H1 (cell line): ENCODE results near the gene RPL7A. TPM values are rescaled to one million over a fixed set of nuclear protein-coding genes. Genes with fewer than 3 reads are reported as not detected.

Source experiments
- CTCF ChIA-PET: fragments of 300-600 bp; sonication (Branson Sonifier 250); formaldehyde crosslinking; loops from one replicate; lab custom pipeline; 2021; ENCODE audit not compliant: partially characterized antibody; lab: Charles Lee
- POLR2A ChIA-PET: fragments of 300-600 bp; sonication (Branson Sonifier 250); formaldehyde crosslinking; loops from one replicate; lab custom pipeline; 2021; ENCODE audit warnings: inconsistent platforms; ENCODE audit not compliant: partially characterized antibody; lab: Charles Lee
- DNase-seq, 2 experiments: peaks; one replicate each; pipeline versions ENCODE4 v3.0.0 to v3.0.0-alpha.2; 2010 to 2022; ENCODE audit warnings: low spot score in 2 of 2, low read depth in 1 of 2, mixed read lengths in 1 of 2
- FAIRE-seq: peaks from 2 replicates; lab custom pipeline; 2011; peaks lifted over from hg19 to GRCh38; lab: Jason Lieb, UNC
- H2AFZ ChIP-seq: 2 replicates; pipeline ENCODE4 v1.8.1; 2012; ENCODE audit warnings: low read length, inconsistent platforms
- H2AK5ac ChIP-seq: 2 replicates; pipeline ENCODE4 v1.6.1; 2013; ENCODE audit warnings: low read depth, low read length
- H2BK120ac ChIP-seq: replicated peaks from 2 replicates; pipeline ENCODE3; 2013; ENCODE audit warnings: low read depth, low read length, inconsistent platforms
- H2BK12ac ChIP-seq: 2 replicates; pipeline ENCODE4 v1.6.1; 2013; ENCODE audit warnings: low read depth, low read length
- H2BK15ac ChIP-seq: 2 replicates; pipeline ENCODE4 v1.6.1; 2013; ENCODE audit warnings: low read length
- H2BK20ac ChIP-seq: 2 replicates; pipeline ENCODE4 v1.6.1; 2013; ENCODE audit warnings: low read length
- H2BK5ac ChIP-seq: 2 replicates; pipeline ENCODE4 v1.6.1; 2013; ENCODE audit warnings: low read depth, low read length
- H3K14ac ChIP-seq: 2 replicates; pipeline ENCODE4 v1.6.1; 2013; ENCODE audit warnings: inconsistent platforms; ENCODE audit not compliant: insufficient read length
- H3K18ac ChIP-seq: 2 replicates; pipeline ENCODE4 v1.6.1; 2013; ENCODE audit warnings: low read length; ENCODE audit errors: extremely low read depth
- H3K23ac ChIP-seq: 2 replicates; pipeline ENCODE4 v1.6.1; 2013; ENCODE audit warnings: inconsistent platforms; ENCODE audit not compliant: insufficient read length
- H3K23me2 ChIP-seq: 2 replicates; pipeline ENCODE4 v1.6.1; 2013; ENCODE audit warnings: low read depth, low read length
- H3K27ac ChIP-seq: 2 replicates; pipeline ENCODE4 v1.6.1; 2011; ENCODE audit warnings: low read depth, low read length, inconsistent platforms
- H3K27me3 ChIP-seq, 4 experiments: replicated peaks in 1 of 4; 1 replicate in 1 of 4; 2 replicates in 3 of 4; pipeline versions ENCODE4 v1.6.1 to v1.8.1; 2011 to 2013; ENCODE audit warnings: low read length in 3 of 4, mild to moderate bottlenecking in 3 of 4, inconsistent platforms in 2 of 4, mixed read lengths in 2 of 4, moderate library complexity in 1 of 4; ENCODE audit not compliant: control insufficient read depth in 3 of 4, insufficient read depth in 3 of 4; ENCODE audit errors: extremely low read depth in 1 of 4
- H3K36me3 ChIP-seq, 4 experiments: 2 replicates each; pipeline versions ENCODE4 v1.6.1 to v1.8.1; 2011 to 2013; ENCODE audit warnings: mild to moderate bottlenecking in 4 of 4, low read length in 3 of 4, moderate library complexity in 2 of 4, control low read depth in 1 of 4, inconsistent platforms in 1 of 4; ENCODE audit not compliant: insufficient read depth in 4 of 4, control insufficient read depth in 2 of 4
- H3K4ac ChIP-seq: replicated peaks from 2 replicates; pipeline ENCODE3; 2013; ENCODE audit warnings: low read length, low read depth, mixed read lengths, inconsistent platforms; ENCODE audit not compliant: insufficient read length
- H3K4me1 ChIP-seq, 4 experiments: replicated peaks in 1 of 4; 1 replicate in 1 of 4; 2 replicates in 3 of 4; pipeline versions ENCODE4 v1.6.1 to v1.8.1; 2011 to 2013; ENCODE audit warnings: low read length in 3 of 4, inconsistent platforms in 2 of 4, mixed read lengths in 1 of 4; ENCODE audit not compliant: insufficient read depth in 4 of 4, control insufficient read depth in 3 of 4
- H3K4me2 ChIP-seq, 2 experiments: 2 replicates each; pipeline versions ENCODE4 v1.6.1 to v1.8.1; 2011 to 2013; ENCODE audit warnings: low read depth in 2 of 2, low read length in 2 of 2, control low read depth in 1 of 2, inconsistent platforms in 1 of 2, mild to moderate bottlenecking in 1 of 2; ENCODE audit not compliant: insufficient read depth in 1 of 2
- H3K4me3 ChIP-seq, 4 experiments: fragments of 200-600, 300-600 bp in 1 of 4; sonication (generic), shearing (Covaris generic), sonication (Bioruptor Twin) in 1 of 4; 2 replicates each; pipeline versions ENCODE4 v1.5.1 to v1.8.1; 2011 to 2016; ENCODE audit warnings: low read length in 4 of 4, low read depth in 3 of 4, control low read depth in 2 of 4, inconsistent platforms in 2 of 4, mild to moderate bottlenecking in 2 of 4, mixed read lengths in 1 of 4, moderate library complexity in 1 of 4; ENCODE audit not compliant: insufficient read depth in 2 of 4; ENCODE audit errors: extremely low read depth in 1 of 4
- H3K56ac ChIP-seq: replicated peaks from 2 replicates; pipeline ENCODE3; 2013; ENCODE audit warnings: low read depth, mild to moderate bottlenecking, mixed read lengths, low read length, inconsistent platforms; ENCODE audit not compliant: insufficient read length
- H3K79me1 ChIP-seq: 2 replicates; pipeline ENCODE4 v1.6.1; 2013; ENCODE audit warnings: low read depth, low read length, control low read depth
- H3K79me2 ChIP-seq, 2 experiments: 2 replicates each; pipeline versions ENCODE4 v1.6.1 to v1.8.1; 2012 to 2013; ENCODE audit warnings: low read length in 2 of 2, mild to moderate bottlenecking in 2 of 2, inconsistent platforms in 1 of 2; ENCODE audit not compliant: insufficient read depth in 2 of 2, control insufficient read depth in 1 of 2
- H3K9ac ChIP-seq, 4 experiments: replicated peaks in 1 of 4; 1 replicate in 1 of 4; 2 replicates in 3 of 4; pipeline versions ENCODE4 v1.6.1 to v1.8.1; 2011 to 2013; ENCODE audit warnings: low read depth in 3 of 4, low read length in 3 of 4, control low read depth in 2 of 4, mild to moderate bottlenecking in 2 of 4, moderate library complexity in 2 of 4, inconsistent platforms in 1 of 4; ENCODE audit errors: extremely low read depth in 1 of 4
- H3K9me3 ChIP-seq, 2 experiments: 2 replicates each; pipeline versions ENCODE4 v1.6.1 to v1.8.1; 2012 to 2013; ENCODE audit warnings: mild to moderate bottlenecking in 2 of 2, moderate library complexity in 2 of 2, control low read depth in 1 of 2, inconsistent platforms in 1 of 2, low read depth in 1 of 2, low read length in 1 of 2, mixed read lengths in 1 of 2; ENCODE audit not compliant: insufficient read depth in 2 of 2
- H4K20me1 ChIP-seq, 2 experiments: replicated peaks in 1 of 2; 2 replicates each; pipeline versions ENCODE3 to v1.8.1; 2011 to 2013; ENCODE audit warnings: inconsistent platforms in 2 of 2, low read length in 2 of 2, mild to moderate bottlenecking in 1 of 2; ENCODE audit not compliant: insufficient read depth in 2 of 2, control insufficient read depth in 1 of 2
- H4K5ac ChIP-seq: 2 replicates; pipeline ENCODE4 v1.6.1; 2013; ENCODE audit warnings: low read length, low read depth, mixed read lengths, inconsistent platforms; ENCODE audit not compliant: insufficient read length
- H4K8ac ChIP-seq: 2 replicates; pipeline ENCODE4 v1.8.0; 2013; ENCODE audit warnings: mild to moderate bottlenecking, moderate library complexity, low read length, inconsistent platforms; ENCODE audit not compliant: insufficient read depth; ENCODE audit errors: extremely low read depth
- H4K91ac ChIP-seq: replicated peaks from 2 replicates; pipeline ENCODE3; 2013; ENCODE audit warnings: low read length, mixed read lengths, inconsistent platforms; ENCODE audit not compliant: insufficient read length
- EZH2 ChIP-seq: fragments of 200-600 bp; sonication (generic); IDR thresholded peaks from 2 replicates; pipeline ENCODE4 v1.7.1; 2012; ENCODE audit warnings: low read depth, mild to moderate bottlenecking, moderate library complexity, low read length, inconsistent platforms; ENCODE audit not compliant: severe bottlenecking
- GABPA ChIP-seq: IDR thresholded peaks from 2 replicates; pipeline ENCODE4 v1.6.1; 2011; ENCODE audit warnings: mild to moderate bottlenecking, low read length, moderate library complexity, borderline replicate concordance; ENCODE audit not compliant: insufficient read depth
- RFX5 ChIP-seq: IDR thresholded peaks from 2 replicates; pipeline ENCODE4 v1.6.1; 2011; ENCODE audit warnings: low read depth, low read length, improper control_type of control experiment, borderline replicate concordance
- TAF7 ChIP-seq: optimal IDR thresholded peaks from 2 replicates; pipeline ENCODE3; 2011; ENCODE audit warnings: low read depth, mild to moderate bottlenecking, inconsistent platforms, low read length, moderate library complexity, borderline replicate concordance
- whole genome bisulfite sequencing, 2 experiments: shearing (Covaris generic) in 1 of 2; methylation state at CpG; one replicate each; pipeline versions ENCODE4 v1.1.6 to v1.1.7; 2013 to 2015; ENCODE audit warnings: low lambda C conversion rate in 2 of 2, mixed read lengths in 2 of 2, inconsistent platforms in 1 of 2, low coverage in 1 of 2, missing lambda C conversion rate in 1 of 2; ENCODE audit not compliant: insufficient replicate concordance in 2 of 2, insufficient coverage in 1 of 2, insufficient read length in 1 of 2; ENCODE audit errors: extremely low coverage in 1 of 2, missing lambda C conversion rate in 1 of 2; 5-methylcytosine and 5-hydroxymethylcytosine counted together
- polyA plus RNA-seq, 7 experiments: library from polyadenylated mRNA; depleted of rRNA in 3 of 7; stranded (reverse) in 5 of 7; unstranded in 2 of 7; fragments of >200 nt in 5 of 7; fragments of 200-250 nt in 2 of 7; gene quantifications; 1 replicate in 5 of 7; 2 replicates in 1 of 7; 4 replicates in 1 of 7; pipeline versions ENCODE4 v1.2.1 to v1.2.3, GENCODE V29; 2011 to 2013; ENCODE audit warnings: missing spikeins in 2 of 7, mixed read lengths in 2 of 7
- total RNA-seq: library from RNA; stranded (reverse); fragmentation: NEBNext Ultra II Directional; extraction: Animal tissue kit (Norgen Biotek cat#: 25700); gene quantifications from 2 replicates; pipeline ENCODE4 v1.2.1, GENCODE V29; 2021
- TF ChIP-seq, protein P1 (sequence below): IDR thresholded peaks from 2 replicates; pipeline ENCODE4 v1.6.1; 2012; ENCODE audit warnings: low read length, inconsistent platforms
- TF ChIP-seq, protein P2 (sequence below): IDR thresholded peaks from 2 replicates; pipeline ENCODE4 v1.6.1; 2012; ENCODE audit warnings: inconsistent platforms

RPL7A gene
- total and polyA plus RNA-seq, 2 of the 8 experiments (the other 6 are each of a cell fraction or from before 2014, with no cell fraction given): 2,578 to 2,783 TPM

DNA sequence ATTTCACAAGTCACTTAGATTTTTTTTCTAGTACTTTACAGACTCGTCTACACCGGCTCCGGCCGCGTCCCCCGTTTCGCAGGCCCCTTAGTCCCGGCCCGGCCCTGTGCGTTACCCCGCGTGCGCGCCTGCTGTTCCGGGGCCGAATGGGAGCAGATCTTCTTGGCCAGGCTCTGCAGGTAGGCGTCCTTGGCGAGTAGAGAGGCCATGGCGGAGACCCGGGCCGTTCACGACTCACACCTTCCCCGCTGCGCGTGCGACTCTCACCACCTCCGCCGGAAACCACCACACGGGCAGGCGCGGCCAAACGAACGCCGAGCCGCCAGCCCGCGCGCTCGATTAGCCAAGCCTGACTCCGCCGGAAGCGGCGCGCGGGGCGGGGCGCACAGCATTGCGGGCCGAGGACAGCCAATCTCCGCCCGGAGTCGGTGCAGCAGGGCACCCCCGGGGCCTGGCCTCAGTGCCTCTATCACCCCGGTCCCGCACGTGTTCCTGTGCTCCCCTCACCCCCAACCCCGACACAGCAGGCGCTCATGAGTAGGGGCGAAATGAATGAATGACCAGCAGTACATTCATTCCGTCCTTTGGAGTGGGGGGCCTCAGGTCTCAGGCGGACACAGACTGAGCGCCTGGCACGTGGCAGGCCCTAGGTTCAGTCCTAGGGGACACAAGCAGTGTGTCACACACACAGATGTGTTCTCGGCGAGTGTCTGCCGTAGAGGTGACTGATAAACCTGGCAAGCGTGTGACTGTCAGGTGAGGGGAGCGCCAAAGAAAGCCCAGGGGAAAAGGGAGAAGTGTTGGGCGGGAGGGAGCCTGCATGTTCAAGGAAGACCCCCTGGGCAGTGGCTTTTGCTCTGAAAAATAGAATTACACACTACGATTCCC lies 11.8 kb upstream of the RPL7A start, which contains the start of gene SURF6:
SURF6 (minus strand) TSS at position 265 of the 888 bp plus-strand sequence; CDS start at position 209, 56 bp downstream.
- Histone ChIP-seq H3K27ac (peak within 1 kb of the TSS; percentile 74; the same call in 1 of the 2 replicates), H3K4me2 (peak within 1 kb of the TSS; percentile 70 to 78), H3K4me3 (peak within 1 kb of the TSS; percentile 64 to 95 (median 92)), H3K4me1 (peaks cover 0 to 9% (median 2%) of the 10 kb centered on the region in 4 experiments; a peak in 1 of 7 replicates), H3K9ac (peak within 1 kb of the TSS; percentile 77 to 79 (median 78)), H4K20me1 (peaks cover 6 to 17% of the 10 kb centered on the region in 2 experiments), H2BK20ac (no peak within 1 kb of the TSS), H2BK120ac (no peak within 1 kb of the TSS), H2BK5ac (peak within 1 kb of the TSS; percentile 91; the same call in 1 of the 2 replicates), H4K91ac (peak within 1 kb of the TSS; percentile 93), H3K36me3 (peaks cover 31 to 58% (median 44%) of the 10 kb centered on the region in 4 experiments), H3K23me2 (peaks cover 7% of the 10 kb centered on the region; the same call in 1 of the 2 replicates), H3K56ac (peak within 1 kb of the TSS; percentile 96), H2AK5ac (peak within 1 kb of the TSS; percentile 93; the same call in 1 of the 2 replicates), H4K8ac (peak within 1 kb of the TSS; percentile 90), H3K4ac (peak within 1 kb of the TSS; percentile 95), H4K5ac (peak within 1 kb of the TSS; percentile 80), H3K79me1 (peaks cover 10% of the 10 kb centered on the region), H2BK15ac (peak within 1 kb of the TSS; percentile 88; the same call in 1 of the 2 replicates), H3K23ac (no peak within 1 kb of the TSS), H3K9me3 (no peaks in the 10 kb centered on the region), H2AFZ (no peak within 1 kb of the TSS), H2BK12ac (peak within 1 kb of the TSS; percentile 80; the same call in 1 of the 2 replicates), H3K18ac (peak within 1 kb of the TSS; percentile 98), H3K14ac (no peak within 1 kb of the TSS), H3K27me3 (no peaks in the 10 kb centered on the region), H3K79me2 (peaks cover 0 to 15% of the 10 kb centered on the region in 2 experiments; a peak in 2 of 4 replicates)
- DNase-seq (peak; percentile 64 to 92), FAIRE-seq (no peak)
- WGBS, 2 experiments: 7% methylated on average over 59 of the region's 70 CpGs; no CpG with 5 or more reads in 1 of the 2 experiments
- ChIA-PET POLR2A (interaction anchor here (0.6 to 7.3 kb wide), 6 partner anchors 14 to 382 kb away, joined by 3 to 120 read pairs (median 3); partner anchors contain the start of genes MED22 and RPL7A), CTCF (interaction anchor here (0.6 to 7.0 kb wide), 4 partner anchors 14 to 149 kb away, joined by 3 to 123 read pairs (median 4); no protein-coding TSS in a partner anchor)
- no peak for TF ChIP-seq RFX5
- TF ChIP-seq, protein P1, sequence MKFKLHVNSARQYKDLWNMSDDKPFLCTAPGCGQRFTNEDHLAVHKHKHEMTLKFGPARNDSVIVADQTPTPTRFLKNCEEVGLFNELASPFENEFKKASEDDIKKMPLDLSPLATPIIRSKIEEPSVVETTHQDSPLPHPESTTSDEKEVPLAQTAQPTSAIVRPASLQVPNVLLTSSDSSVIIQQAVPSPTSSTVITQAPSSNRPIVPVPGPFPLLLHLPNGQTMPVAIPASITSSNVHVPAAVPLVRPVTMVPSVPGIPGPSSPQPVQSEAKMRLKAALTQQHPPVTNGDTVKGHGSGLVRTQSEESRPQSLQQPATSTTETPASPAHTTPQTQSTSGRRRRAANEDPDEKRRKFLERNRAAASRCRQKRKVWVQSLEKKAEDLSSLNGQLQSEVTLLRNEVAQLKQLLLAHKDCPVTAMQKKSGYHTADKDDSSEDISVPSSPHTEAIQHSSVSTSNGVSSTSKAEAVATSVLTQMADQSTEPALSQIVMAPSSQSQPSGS: no peak; the same call in 1 of the 2 replicates
- TF ChIP-seq TAF7: peak; percentile 67
- no peak for TF ChIP-seq EZH2
- peak; percentile 89 for TF ChIP-seq GABPA
- TF ChIP-seq, protein P2, sequence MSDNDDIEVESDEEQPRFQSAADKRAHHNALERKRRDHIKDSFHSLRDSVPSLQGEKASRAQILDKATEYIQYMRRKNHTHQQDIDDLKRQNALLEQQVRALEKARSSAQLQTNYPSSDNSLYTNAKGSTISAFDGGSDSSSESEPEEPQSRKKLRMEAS: peak; percentile 97
